ENCODE results near the gene TMOD3. TPM values are rescaled to one million over a fixed set of nuclear protein-coding genes. Genes with fewer than 3 reads are reported as not detected.

TMOD3 gene
- total RNA-seq, 1 donor from 2014 or later = 37.4 TPM

DNA sequence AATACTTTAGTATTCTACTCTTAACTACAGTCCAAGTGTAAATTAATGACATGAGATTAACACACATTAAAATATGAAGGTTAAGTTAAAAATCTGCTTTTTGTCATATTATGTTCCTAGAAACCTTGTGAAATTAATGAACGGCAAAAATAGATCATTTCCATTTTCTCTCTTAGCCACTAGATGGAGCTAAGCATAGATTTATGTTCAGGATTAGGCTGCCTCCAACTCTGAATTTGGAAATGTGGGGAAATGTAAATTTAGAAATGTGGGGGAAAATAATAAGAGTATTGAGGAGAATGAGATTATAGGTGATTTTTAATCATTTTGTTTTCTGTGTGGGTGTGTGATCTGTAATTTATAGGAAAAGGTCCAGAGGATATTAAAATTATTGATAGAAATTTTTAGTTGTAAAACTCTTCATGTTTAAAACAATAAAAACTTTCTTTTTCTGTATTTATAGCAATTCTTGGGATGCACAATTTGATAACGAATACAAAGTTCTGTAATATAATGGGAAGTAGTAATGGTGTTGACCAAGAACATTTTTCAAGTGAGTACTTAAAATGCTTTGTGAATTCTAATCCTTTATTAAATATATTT is 59.2 kb downstream of the TMOD3 start:
- peaks cover 19% of the 10 kb centered on the region for H3K36me3 Mint-ChIP-seq
- Histone ChIP-seq H4K20me1 (ENCODE audit: low read depth) (no peaks in the 10 kb centered on the region), H3K27ac (no peak overlapping the region), H3K4me3 (no peak overlapping the region), H3K36me3 (no peaks in the 10 kb centered on the region), H3K79me2 (ENCODE audit: low read depth) (no peaks in the 10 kb centered on the region), H3K27me3 (no peaks in the 10 kb centered on the region), H3K9ac (no peak overlapping the region), H2AFZ (replicated peaks) (no peak overlapping the region), H3K4me2 (no peak overlapping the region), H3F3A (ENCODE audit: low read depth) (peaks cover 6% of the 10 kb centered on the region), H3K4me1 (peaks cover 10% of the 10 kb centered on the region), H3K9me3 (ENCODE audit: low read depth) (no peaks in the 10 kb centered on the region)
- H3K27ac Mint-ChIP-seq = no peak overlapping the region
- H3K4me1 Mint-ChIP-seq = peaks cover 25% of the 10 kb centered on the region
- TF ChIP-seq, protein P1, sequence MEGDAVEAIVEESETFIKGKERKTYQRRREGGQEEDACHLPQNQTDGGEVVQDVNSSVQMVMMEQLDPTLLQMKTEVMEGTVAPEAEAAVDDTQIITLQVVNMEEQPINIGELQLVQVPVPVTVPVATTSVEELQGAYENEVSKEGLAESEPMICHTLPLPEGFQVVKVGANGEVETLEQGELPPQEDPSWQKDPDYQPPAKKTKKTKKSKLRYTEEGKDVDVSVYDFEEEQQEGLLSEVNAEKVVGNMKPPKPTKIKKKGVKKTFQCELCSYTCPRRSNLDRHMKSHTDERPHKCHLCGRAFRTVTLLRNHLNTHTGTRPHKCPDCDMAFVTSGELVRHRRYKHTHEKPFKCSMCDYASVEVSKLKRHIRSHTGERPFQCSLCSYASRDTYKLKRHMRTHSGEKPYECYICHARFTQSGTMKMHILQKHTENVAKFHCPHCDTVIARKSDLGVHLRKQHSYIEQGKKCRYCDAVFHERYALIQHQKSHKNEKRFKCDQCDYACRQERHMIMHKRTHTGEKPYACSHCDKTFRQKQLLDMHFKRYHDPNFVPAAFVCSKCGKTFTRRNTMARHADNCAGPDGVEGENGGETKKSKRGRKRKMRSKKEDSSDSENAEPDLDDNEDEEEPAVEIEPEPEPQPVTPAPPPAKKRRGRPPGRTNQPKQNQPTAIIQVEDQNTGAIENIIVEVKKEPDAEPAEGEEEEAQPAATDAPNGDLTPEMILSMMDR (IDR thresholded peaks at IDR 0.05) = peak; percentile 92
- TF ChIP-seq EZH2phosphoT487 (IDR thresholded peaks at IDR 0.05) (no peak), EZH2 (IDR thresholded peaks at IDR 0.05) (no peak)
- H3K9me3 Mint-ChIP-seq = peaks cover 11% of the 10 kb centered on the region
- no peak overlapping the region for H3K4me3 Mint-ChIP-seq
- DNase-seq (ENCODE audit: low spot score) = peak; percentile 12
- H3K27me3 Mint-ChIP-seq (ENCODE audit: insufficient read depth, low read depth) = no peaks in the 10 kb centered on the region

DNA sequence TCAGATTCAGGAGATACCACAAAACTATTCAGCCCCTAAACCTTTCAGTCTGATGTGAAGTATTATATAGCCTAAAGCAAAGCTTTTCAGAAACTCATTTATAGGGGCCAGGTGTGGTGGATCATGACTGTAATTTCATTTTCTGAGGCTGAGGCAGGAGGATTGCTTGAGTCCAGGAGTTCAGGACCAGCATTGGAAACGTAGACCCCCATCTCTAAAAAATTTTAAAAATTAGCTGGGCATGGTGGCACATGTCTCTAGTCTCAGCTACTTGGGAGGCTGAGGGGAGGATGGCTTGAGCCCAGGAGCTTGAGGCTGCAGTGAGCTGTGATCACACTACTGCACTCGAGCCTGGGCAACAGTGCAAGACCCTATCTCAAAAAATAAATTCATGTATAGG is 60.0 kb downstream of the TMOD3 start:
- no peak for DNase-seq (ENCODE audit: low spot score)
- Histone ChIP-seq H3F3A (ENCODE audit: low read depth) (peaks cover 6% of the 10 kb centered on the region), H3K79me2 (ENCODE audit: low read depth) (no peaks in the 10 kb centered on the region), H2AFZ (replicated peaks) (no peak overlapping the region), H4K20me1 (ENCODE audit: low read depth) (no peaks in the 10 kb centered on the region), H3K4me1 (peaks cover 3% of the 10 kb centered on the region), H3K9me3 (ENCODE audit: low read depth) (no peaks in the 10 kb centered on the region), H3K4me3 (no peak overlapping the region), H3K4me2 (no peak overlapping the region), H3K27me3 (no peaks in the 10 kb centered on the region), H3K9ac (no peak overlapping the region), H3K36me3 (no peaks in the 10 kb centered on the region), H3K27ac (no peak overlapping the region)
- TF ChIP-seq EZH2 (IDR thresholded peaks at IDR 0.05) = no peak
- TF ChIP-seq EZH2phosphoT487 (IDR thresholded peaks at IDR 0.05) = no peak
- TF ChIP-seq, protein P1 (IDR thresholded peaks at IDR 0.05) = no peak
- peaks cover 17% of the 10 kb centered on the region for H3K4me1 Mint-ChIP-seq
- peaks cover 11% of the 10 kb centered on the region for H3K9me3 Mint-ChIP-seq
- no peak overlapping the region for H3K4me3 Mint-ChIP-seq
- H3K27ac Mint-ChIP-seq = no peak overlapping the region
- no peaks in the 10 kb centered on the region for H3K27me3 Mint-ChIP-seq (ENCODE audit: insufficient read depth, low read depth)
- H3K36me3 Mint-ChIP-seq = peaks cover 21% of the 10 kb centered on the region

DNA sequence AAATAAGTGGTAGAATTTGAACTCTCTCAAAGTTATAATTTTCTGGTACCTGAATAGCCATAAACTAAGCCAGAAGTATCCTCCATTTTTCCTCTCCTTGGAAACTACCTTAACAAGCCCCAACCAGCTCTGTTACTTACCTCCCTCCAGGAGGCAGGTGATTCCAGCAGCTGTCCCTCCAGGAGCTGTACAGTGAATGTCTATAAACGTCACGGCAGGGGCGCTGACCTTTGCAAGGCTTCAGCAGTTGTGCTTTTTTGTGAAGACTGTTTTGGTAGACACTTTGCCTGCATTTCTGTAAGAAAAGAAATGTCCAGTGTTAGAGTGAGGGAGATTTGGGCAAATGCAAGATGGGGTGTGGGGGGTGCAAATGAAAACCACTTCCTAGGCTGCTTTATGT is 75.0 kb downstream of the TMOD3 start:
- no peaks in the 10 kb centered on the region for H3K27me3 Mint-ChIP-seq (ENCODE audit: insufficient read depth, low read depth)
- H4K20me1 ChIP-seq (ENCODE audit: low read depth) = no peaks in the 10 kb centered on the region
- H3K36me3 ChIP-seq = peaks cover 6% of the 10 kb centered on the region
- no peak overlapping the region for H3K27ac ChIP-seq
- no peaks in the 10 kb centered on the region for H3K4me1 ChIP-seq
- no peak for DNase-seq (ENCODE audit: low spot score)
- TF ChIP-seq EZH2phosphoT487 (IDR thresholded peaks at IDR 0.05) (no peak), EZH2 (IDR thresholded peaks at IDR 0.05) (no peak)
- TF ChIP-seq, protein P1 (IDR thresholded peaks at IDR 0.05) = no peak
- no peaks in the 10 kb centered on the region for H3K9me3 ChIP-seq (ENCODE audit: low read depth)
- H3K4me2 ChIP-seq = no peak overlapping the region
- no peak overlapping the region for H3K4me3 Mint-ChIP-seq
- no peak overlapping the region for H2AFZ ChIP-seq (replicated peaks)
- no peaks in the 10 kb centered on the region for H3K27me3 ChIP-seq
- H3F3A ChIP-seq (ENCODE audit: low read depth) = no peaks in the 10 kb centered on the region
- H3K9ac ChIP-seq = no peak overlapping the region
- no peak overlapping the region for H3K4me3 ChIP-seq
- no peaks in the 10 kb centered on the region for H3K79me2 ChIP-seq (ENCODE audit: low read depth)
- H3K4me1 Mint-ChIP-seq = peaks cover 7% of the 10 kb centered on the region
- H3K27ac Mint-ChIP-seq = no peak overlapping the region
- no peaks in the 10 kb centered on the region for H3K9me3 Mint-ChIP-seq
- peaks cover 24% of the 10 kb centered on the region for H3K36me3 Mint-ChIP-seq

All from neural progenitor cell (in vitro differentiated cells).